Stimulated activated naive CD4-positive, alpha-beta T cell treated with Interleukin-2 at 50 U/mL for 16 hours (primary cell): ENCODE results near the gene MAP3K15.

Experiments used
- DNase-seq: peaks from one replicate; lab custom pipeline; 2025; lab: John Stamatoyannopoulos, UW

The MAP3K15 gene, protein sequence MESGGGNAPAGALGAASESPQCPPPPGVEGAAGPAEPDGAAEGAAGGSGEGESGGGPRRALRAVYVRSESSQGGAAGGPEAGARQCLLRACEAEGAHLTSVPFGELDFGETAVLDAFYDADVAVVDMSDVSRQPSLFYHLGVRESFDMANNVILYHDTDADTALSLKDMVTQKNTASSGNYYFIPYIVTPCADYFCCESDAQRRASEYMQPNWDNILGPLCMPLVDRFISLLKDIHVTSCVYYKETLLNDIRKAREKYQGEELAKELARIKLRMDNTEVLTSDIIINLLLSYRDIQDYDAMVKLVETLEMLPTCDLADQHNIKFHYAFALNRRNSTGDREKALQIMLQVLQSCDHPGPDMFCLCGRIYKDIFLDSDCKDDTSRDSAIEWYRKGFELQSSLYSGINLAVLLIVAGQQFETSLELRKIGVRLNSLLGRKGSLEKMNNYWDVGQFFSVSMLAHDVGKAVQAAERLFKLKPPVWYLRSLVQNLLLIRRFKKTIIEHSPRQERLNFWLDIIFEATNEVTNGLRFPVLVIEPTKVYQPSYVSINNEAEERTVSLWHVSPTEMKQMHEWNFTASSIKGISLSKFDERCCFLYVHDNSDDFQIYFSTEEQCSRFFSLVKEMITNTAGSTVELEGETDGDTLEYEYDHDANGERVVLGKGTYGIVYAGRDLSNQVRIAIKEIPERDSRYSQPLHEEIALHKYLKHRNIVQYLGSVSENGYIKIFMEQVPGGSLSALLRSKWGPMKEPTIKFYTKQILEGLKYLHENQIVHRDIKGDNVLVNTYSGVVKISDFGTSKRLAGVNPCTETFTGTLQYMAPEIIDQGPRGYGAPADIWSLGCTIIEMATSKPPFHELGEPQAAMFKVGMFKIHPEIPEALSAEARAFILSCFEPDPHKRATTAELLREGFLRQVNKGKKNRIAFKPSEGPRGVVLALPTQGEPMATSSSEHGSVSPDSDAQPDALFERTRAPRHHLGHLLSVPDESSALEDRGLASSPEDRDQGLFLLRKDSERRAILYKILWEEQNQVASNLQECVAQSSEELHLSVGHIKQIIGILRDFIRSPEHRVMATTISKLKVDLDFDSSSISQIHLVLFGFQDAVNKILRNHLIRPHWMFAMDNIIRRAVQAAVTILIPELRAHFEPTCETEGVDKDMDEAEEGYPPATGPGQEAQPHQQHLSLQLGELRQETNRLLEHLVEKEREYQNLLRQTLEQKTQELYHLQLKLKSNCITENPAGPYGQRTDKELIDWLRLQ (N-terminal part only)

DNA sequence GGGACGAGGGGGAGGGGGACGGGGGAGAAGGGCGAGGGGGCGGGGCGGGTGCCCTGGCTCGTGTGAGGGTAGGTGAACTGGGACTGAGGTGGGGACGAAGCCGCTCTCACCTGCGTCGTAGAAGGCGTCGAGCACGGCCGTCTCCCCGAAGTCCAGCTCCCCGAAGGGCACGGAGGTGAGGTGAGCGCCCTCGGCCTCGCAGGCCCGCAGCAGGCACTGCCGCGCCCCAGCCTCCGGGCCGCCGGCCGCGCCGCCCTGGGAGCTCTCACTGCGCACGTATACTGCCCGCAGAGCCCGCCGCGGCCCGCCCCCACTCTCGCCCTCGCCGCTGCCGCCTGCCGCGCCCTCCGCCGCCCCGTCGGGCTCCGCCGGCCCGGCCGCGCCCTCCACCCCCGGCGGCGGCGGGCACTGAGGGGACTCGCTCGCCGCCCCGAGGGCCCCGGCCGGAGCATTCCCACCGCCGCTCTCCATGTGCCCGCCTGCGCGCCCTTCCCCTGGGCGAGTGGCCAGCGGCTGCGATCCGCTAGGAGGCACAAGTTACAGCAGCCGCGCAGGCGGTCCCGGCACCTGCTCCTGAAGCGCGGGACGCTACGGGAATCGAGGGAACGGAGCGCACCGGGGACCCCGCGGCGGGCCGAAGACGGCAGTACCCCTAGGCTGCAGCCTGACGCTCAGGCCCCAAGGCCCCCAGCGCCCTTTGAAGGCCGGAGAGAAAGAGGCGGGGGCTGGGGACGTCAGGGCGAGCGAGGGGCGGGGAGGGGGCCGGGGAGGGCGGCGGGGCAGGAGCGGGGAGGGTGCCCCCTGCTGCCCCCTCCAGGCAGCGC is at the start of gene MAP3K15:
Gene MAP3K15, minus strand, starts transcription at position 718 of the 824 bp plus-strand sequence. Its CDS starts 247 bp downstream, at position 471.
- no peak for DNase-seq

DNA sequence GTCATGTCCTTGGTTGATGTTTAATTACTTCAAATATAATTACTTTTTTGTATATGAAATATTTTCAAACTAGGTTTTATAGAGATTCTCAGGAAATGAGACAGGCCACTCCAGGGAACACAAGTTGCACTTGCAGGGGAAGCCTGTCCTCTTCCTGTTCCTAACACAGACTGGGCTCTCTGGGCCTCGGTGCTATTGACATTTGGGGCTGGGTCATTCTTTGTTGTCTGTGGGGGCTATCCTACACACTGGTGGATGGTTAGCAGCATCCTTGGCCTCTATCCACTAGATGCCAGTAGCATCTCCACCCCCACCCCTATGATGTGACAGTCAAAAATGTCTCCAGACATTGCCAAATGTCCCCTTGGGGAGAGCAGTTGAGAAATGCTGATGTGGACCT is 49.3 kb upstream of the MAP3K15 start:
- DNase-seq = no peak

DNA sequence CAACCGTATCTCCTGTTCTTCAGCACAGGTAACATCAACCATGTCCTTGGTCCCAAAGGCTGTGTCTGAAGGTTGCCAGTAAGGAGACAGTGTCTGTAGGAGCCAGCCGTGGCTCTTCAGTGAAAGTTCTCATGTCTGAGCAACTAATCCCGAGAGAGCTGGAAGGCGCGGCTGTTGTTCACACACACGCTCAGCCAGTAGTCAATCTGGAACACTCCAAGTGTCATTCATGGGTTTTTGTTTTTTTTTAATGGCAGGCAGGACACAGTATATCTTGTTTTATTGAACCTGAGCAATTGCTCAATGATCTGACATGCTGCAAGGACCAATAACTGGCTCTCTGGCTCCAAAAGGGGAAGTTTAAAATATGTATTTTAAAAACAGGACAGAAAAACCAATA is 48.4 kb upstream of the MAP3K15 start:
- peak; percentile 4 for DNase-seq

DNA sequence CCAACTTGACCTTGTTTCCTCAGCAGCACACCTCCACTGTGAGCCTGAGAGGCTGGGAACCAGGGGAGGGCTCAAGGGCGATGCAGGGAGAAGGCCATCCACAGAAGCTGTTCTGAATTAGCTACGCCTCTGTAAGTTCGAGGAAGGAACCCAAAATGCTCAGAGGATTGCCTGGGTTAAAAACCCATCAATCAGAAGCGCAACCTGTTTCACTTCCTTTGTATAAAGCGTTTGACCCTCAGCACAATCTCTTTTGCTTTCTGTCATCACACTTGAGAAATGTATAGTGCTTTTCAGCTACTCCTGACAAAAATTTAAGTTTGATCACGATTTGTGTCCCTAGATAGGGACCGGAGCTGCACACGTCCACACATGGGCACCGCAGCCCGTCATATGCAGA is 48.0 kb upstream of the MAP3K15 start:
- DNase-seq = no peak

DNA sequence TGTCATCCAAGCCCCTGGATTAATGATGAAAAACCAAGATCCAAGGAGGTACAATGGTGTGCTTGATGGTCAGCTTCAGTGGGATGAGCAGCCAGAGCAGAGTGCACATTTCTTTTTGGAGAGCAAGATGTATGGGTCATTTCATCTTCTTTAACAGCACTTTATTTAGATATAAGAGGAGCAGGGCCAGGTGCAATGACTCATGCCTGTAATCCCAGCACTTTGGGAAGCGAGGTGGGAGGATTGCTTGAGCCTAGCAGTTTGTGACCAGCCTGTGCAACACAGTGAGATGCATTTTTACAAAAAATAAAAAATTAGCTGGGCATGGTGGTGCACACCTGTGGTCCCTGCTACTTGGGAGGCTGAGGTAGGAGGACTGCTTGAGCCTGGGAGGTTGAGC is 45.3 kb upstream of the MAP3K15 start:
- DNase-seq = no peak

DNA sequence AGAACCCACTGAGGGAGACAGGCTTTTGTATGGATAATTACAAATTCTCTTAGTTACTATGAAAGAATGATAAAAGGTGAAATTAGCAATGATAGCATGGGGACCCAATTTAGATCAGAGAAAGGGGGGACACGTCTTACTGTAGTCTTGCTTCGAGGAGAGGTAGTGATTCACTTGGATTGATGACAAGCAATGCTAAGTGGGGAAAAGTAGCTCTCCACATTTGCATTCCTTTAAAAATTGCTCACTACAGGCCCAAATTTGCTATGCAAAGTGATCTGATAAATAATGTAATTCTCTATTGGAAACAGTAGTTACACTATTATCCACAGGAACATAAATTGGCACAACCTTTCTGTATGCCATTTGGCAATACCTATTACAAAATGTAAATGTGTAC is 42.5 kb upstream of the MAP3K15 start:
- no peak for DNase-seq

DNA sequence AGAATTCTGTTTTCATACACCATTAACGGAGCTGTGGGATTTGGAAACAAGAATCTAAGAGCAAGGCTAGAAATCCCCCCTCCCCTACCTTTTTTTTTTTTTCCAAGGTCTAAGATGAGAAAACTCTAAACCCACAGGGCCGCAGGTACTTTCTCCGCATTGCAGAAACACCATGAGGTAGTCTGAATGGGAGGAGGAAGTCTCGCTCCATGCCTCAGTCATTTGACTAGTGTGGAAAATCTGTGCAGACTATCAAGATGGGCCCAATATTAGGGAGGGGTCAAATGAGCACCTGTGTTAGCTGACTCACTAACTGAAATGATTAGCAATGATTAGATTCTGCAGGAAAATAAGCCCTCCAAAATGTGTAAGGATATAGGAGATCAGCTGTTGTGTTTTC is 40.9 kb upstream of the MAP3K15 start:
- DNase-seq = no peak

DNA sequence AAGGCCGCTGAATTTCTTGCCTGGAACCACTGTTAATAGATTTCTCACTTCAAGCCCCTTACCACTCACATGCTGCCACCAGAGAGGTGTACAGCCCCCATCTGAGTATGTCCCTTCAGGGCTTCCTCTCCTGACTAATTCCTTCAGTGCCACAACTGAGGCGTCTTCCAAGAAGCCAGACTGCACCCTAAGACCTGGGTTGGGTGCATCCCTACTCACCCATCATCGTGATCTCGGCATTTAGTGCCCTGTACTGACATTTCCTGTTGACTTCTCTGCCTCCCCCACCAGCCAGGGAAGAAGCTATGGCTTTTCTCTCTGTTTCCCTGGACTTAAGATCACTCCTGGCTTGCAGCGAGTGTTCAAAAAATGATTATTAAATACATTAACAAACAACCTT is 40.4 kb upstream of the MAP3K15 start:
- no peak for DNase-seq

DNA sequence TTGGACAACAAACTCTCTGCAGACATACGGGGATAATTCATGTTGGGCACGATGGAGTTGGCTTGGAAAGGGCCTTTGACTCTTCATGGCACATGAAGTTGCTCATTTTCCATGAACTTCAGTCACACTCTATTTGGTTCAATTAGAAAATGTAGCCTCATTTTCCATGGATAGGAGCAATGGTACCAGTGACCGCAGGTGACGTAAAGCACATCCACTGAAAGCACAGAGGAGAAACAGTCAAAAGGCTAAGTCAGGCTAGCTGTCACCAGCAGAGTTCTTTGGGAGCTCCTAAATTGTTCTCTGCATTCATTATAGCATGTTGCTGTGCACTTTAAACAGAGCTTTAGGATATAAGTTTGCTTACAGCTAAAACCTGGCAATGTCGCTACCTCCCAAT is 39.9 kb upstream of the MAP3K15 start:
- no peak for DNase-seq

DNA sequence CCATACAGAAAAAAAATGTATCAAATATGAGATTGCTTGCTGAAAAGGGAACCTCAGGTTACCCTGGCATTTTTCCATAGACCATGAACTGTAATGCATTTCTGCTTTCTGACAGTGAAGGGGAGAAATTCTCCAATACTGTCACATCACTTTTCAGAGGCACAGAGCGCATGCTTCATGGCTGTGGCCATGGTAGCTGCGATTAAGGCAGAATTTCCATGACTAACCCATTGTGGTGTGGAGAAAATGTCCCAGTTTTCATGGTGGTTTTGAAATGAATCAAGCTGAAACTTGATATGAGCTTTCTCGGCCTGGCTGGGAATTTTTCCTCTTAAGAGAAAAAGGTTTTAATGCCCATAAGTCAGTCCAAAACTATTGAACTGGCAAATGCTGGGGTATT is 39.5 kb upstream of the MAP3K15 start:
- DNase-seq = peak; percentile 7

DNA sequence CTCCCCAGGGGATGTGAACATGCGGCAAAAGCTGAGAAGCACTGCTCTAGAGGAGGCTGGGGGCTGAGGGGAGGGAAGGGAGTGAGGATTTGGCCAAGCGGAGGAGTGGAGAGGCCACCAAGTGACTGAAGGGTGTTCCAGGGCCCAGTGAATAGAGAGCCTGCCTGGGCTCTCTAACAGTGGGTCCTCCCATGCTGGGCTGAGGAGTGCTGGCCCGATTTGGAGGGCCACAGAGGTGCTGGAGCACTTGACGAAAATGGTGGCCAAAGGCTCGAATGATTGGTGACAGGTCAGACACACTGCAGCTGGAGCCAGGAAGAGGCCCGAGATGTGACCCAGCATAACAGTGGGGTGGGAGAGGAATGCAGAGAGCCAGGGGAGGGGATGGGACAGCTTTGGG is 37.5 kb upstream of the MAP3K15 start:
- no peak for DNase-seq

DNA sequence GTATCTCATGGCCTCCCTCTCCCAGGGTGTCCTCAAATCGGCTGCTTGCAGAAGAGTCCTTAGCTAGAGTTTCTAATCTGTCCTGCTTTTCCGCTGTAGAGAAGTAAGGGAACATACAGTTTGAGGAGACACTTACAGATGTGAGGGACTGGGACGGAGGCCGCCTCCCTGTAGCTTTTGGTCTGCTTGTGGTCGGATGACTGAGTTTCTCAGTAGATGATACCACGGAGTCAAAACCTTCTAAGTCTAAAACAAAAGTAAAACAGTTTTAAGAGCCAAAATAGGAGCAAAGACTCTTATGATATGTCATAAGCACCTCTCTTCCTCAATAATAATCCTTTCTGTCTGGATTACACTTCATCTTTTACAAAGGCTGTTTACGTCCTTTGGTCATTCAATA is 34.5 kb upstream of the MAP3K15 start:
- no peak for DNase-seq

DNA sequence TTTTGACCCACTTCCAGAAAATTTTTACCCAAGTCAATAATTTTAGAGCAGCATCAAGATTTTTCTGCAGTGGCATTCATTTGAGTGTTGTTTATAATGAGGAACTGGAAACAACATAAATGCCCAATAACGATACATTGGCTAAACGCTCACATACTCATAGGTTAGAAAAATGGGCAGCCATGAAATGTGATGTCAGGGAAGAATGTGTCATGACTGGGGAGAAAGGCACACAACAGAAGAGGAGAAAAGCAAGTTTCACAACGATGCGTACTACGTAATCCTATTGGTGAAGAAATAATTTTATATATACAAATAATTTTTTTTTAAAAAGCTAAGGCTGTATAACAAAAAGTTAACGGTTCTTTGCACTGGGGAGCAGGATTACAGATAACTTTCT is 33.6 kb upstream of the MAP3K15 start:
- no peak for DNase-seq

DNA sequence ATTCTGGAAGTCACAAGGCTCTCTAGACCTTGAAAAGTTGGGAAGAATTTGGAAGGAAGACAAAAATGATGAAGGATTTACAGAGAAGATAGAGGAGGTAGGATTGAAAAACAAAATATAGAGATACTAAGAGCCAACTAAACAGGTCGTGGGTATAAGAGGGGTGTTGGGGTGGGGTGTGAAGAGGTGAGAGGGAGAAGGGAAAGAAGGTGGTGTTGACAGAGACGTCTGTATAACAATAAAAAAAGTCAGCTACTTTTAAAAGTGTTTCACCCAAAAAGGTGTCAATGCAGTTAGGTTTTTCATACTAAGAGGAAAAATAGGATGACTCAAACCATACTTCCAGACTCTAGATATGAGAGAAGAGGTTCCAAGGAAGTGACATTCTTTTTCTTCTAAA is 33.0 kb upstream of the MAP3K15 start:
- no peak for DNase-seq

DNA sequence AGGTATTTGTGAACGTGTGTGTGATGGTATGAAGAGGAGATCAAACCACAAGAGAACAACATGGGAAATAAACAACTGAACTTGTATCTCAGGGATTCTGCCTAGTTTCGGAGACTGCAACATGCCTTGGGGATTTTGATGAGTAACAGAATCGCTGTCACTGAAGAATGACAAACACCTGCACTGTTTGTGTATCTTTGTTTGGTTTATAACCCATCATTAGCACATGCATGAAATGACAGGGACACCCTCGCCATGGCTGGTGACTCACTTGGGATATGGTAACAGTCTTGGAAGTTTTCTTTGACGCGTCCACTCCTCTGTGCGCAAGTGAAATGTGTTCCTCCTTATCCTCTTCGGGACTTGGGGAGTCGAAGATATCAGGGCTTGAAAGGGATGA is 30.3 kb upstream of the MAP3K15 start:
- no peak for DNase-seq

DNA sequence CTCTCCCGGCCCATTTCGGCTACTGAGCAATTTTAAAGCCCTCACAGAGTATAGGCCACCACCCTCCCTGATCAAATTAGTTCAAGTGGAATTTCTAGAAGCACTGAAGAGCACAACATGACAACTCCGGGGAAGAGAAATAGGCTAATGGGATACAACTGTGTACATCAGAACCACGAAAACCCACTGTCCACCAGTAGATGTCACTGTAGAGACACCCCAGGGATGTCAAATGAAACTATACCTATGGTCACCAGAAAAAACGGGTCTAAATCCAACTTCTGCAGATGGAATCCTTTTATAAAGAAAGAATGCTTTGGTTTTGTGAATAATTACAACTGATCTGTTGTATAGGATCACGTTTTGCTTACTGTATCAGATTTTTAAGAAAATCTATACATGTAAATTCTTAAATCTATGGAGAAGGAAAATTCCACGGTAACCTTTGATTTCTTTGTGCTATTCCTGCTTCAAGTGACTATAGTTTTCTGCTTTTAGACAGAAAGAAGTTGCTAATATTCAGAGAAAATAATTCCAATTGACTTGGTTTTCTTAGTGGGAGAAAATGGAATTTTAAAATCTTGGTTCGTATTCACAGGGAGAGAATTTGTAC is 29.5 kb upstream of the MAP3K15 start:
- no peak for DNase-seq

DNA sequence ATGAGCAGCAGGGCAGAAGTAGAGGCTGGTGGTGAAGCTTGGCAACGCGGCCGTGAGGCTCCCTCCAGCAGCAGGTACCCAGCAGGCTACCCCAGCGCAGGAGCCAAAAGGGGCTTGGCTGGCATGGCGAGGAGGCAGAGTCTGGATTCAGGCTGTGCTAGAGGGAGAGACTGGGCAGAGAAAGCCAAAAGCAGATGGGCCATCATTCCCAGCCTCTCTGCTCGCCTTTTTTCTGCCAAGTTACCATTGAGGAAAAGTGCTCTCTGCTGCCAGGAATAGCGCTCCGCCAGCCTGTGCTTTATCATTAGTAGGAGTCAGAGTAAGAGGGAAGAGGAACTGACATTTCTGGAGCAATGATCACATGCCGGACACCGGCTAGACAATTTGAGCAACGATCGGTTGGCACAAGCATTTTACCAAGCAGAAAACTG is 28.7 kb upstream of the MAP3K15 start:
- DNase-seq = no peak

DNA sequence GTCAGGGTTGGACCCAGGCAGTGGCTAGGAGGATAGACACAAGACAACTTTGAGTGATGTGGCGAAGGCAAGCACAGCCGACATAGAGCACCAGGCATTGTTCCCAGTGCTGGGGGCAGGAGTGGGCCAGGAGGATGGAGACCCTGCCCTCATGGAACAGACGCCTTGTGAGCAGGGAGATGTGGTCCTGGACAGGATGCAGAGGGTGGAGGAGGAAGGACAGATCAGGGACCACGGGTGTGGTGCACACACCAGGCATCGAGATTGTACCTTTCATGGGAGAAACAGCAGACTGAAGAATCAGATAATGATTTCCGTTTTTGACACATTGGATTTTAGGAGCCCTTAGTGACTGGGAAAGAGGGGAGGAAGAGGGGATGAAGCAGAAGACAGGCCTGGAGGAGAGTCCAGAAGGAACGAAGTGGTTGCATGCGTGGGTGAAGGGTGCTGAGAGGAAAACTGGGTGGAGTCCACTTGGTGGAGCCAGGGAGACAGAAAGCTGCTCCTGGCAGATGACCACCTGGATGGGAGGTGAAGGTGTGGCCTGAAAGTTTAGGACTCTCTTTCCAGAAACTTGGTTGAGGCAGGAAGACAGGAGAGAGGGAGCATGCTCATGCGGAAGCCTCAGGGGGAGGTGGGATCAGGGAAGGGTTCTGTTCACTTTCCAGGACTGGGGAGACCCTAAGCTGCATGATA is 27.9 kb upstream of the MAP3K15 start:
- no peak for DNase-seq

DNA sequence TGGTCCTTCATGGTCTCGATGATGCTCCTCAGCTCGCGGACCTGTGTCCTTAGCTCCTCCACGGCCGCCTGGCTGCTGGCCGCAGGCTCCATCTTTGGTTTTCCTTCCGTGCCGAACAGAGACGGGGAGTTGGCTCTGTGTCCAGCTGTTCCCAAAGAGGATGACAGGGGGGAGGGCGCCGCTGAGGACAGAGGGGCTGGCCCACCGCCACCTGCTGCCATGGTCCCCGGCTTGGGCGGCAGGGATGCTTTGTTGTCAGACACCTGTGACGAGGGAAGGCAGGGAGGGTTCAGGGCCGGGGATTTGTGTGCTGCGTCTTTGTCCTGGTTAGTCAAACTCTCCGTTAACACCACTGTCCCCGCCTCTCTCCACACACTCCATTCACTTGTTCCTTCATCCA is 26.6 kb upstream of the MAP3K15 start:
- no peak for DNase-seq

DNA sequence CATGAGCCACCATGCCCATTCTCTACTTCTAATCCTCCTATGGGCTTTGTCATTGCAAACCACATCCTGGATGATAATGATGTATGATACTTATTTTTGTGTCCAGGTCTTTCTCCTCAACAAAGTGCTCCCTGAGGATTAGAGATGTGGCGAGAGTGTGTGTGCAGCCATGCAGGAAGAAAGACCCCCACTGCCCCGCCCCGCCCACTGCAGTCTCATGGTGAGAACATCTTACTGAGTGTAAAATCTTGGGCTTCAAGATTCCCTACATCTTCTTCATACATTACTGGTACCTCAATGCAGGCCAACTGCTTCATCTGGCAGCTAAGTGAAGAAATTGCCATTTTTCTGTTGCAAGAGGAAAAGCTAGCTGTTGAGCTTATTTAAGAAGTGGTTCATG is 25.9 kb upstream of the MAP3K15 start:
- DNase-seq = no peak

DNA sequence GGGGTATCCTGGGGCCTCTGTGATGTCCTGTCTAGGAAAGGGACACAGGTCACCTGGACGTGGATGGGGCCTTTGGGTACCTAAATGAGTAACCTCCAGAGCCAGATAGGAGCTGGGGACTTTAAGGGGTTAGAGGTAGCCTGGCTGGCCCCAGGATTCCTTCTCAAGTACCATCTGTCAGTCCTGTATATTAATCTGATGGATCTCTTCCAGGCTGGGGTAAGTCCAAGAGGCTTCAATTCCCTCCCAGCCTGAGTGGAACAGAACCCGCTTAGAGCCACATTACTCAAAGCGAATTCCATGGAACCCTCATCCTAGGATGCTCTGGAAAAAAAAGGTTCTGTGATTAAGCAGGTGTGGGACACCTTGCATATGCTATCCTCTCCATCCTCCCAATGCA is 24.8 kb upstream of the MAP3K15 start:
- DNase-seq = no peak
